Chondrocyte (in vitro differentiated cells): ENCODE results near the gene ADGRG1. TPM values are rescaled to one million over a fixed set of nuclear protein-coding genes. Genes with fewer than 3 reads are reported as not detected.

Source experiments
- DNase-seq: peaks from one replicate; pipeline ENCODE4 v3.0.0; 2021; ENCODE audit warnings: mixed read lengths, low spot score
- H3K27ac Mint-ChIP-seq: one replicate; pipeline ENCODE4 v1.8.0; 2021; ENCODE audit warnings: mild to moderate bottlenecking, moderate library complexity, mixed read lengths; ENCODE audit not compliant: unreplicated experiment
- H3K27me3 Mint-ChIP-seq: 2 replicates; pipeline ENCODE4 v1.8.0; 2021; ENCODE audit warnings: low read depth, mixed read lengths
- H3K36me3 Mint-ChIP-seq: 2 replicates; pipeline ENCODE4 v1.8.0; 2021; ENCODE audit warnings: low read depth, mixed read lengths
- H3K4me1 Mint-ChIP-seq: 2 replicates; pipeline ENCODE4 v1.8.0; 2021; ENCODE audit warnings: low read depth, mild to moderate bottlenecking, mixed read lengths
- H3K4me3 Mint-ChIP-seq: one replicate; pipeline ENCODE4 v1.8.0; 2021; ENCODE audit warnings: mild to moderate bottlenecking, moderate library complexity, mixed read lengths; ENCODE audit not compliant: unreplicated experiment
- H3K9me3 Mint-ChIP-seq: 2 replicates; pipeline ENCODE4 v1.8.0; 2021; ENCODE audit warnings: low read depth, mixed read lengths
- CTCF ChIP-seq: fragments of 200-600 bp; sonication (generic); IDR thresholded peaks from 2 replicates; pipeline ENCODE4 v1.5.0; 2021; ENCODE audit warnings: antibody characterized with exemption, mild to moderate bottlenecking, moderate library complexity
- total RNA-seq: library from RNA; stranded (reverse); gene quantifications from 3 replicates; pipeline ENCODE4 v1.2.1, GENCODE V29; 2021

Gene ADGRG1
- total RNA-seq, 1 donor from 2014 or later: 57.8 TPM

GRCh38 chr16:57667048-57667525 lies 38.7 kb downstream of the ADGRG1 start:
- H3K36me3 Mint-ChIP-seq: peaks cover 8% of the 10 kb centered on the region
- no peak for TF ChIP-seq CTCF
- H3K4me1 Mint-ChIP-seq: no peaks in the 10 kb centered on the region
- no peaks in the 10 kb centered on the region for H3K9me3 Mint-ChIP-seq
- peaks cover 3% of the 10 kb centered on the region for H3K27me3 Mint-ChIP-seq
- H3K4me3 Mint-ChIP-seq: no peak overlapping the region
- no peak overlapping the region for H3K27ac Mint-ChIP-seq
- peak; percentile 68 for DNase-seq

- no peak overlapping the region for H3K4me3 Mint-ChIP-seq
- DNase-seq: peak; percentile 81
- peaks cover 6% of the 10 kb centered on the region for H3K36me3 Mint-ChIP-seq
- peaks cover 3% of the 10 kb centered on the region for H3K27me3 Mint-ChIP-seq
- no peak overlapping the region for H3K27ac Mint-ChIP-seq
- no peaks in the 10 kb centered on the region for H3K4me1 Mint-ChIP-seq
- peak; percentile 46 for TF ChIP-seq CTCF
- H3K9me3 Mint-ChIP-seq: no peaks in the 10 kb centered on the region
Observed at GRCh38 chr16:57667526-57668262, 39.3 kb downstream of the ADGRG1 start.

- no peak within 1 kb of the TSS for H3K27ac Mint-ChIP-seq
- TF ChIP-seq CTCF: no peak
- peaks cover 7% of the 10 kb centered on the region for H3K27me3 Mint-ChIP-seq
- H3K36me3 Mint-ChIP-seq: peaks cover 6% of the 10 kb centered on the region
- H3K4me1 Mint-ChIP-seq: no peaks in the 10 kb centered on the region
- no peak within 1 kb of the TSS for H3K4me3 Mint-ChIP-seq
- DNase-seq: peak; percentile 88
- H3K9me3 Mint-ChIP-seq: no peaks in the 10 kb centered on the region
Observed at GRCh38 chr16:57668263-57668571, 39.8 kb downstream of the ADGRG1 start, which contains the start of gene ADGRG3. ADGRG3 (plus strand) TSS chr16:57668306; CDS start chr16:57668348, 42 bp downstream.

GRCh38 chr16:57668630-57669475 lies 40.4 kb downstream of the ADGRG1 start:
- peaks cover 6% of the 10 kb centered on the region for H3K36me3 Mint-ChIP-seq
- H3K27me3 Mint-ChIP-seq: peaks cover 14% of the 10 kb centered on the region
- DNase-seq: peak; percentile 68
- H3K4me1 Mint-ChIP-seq: no peaks in the 10 kb centered on the region
- no peaks in the 10 kb centered on the region for H3K9me3 Mint-ChIP-seq
- no peak overlapping the region for H3K27ac Mint-ChIP-seq
- TF ChIP-seq CTCF: no peak
- H3K4me3 Mint-ChIP-seq: no peak overlapping the region

- no peaks in the 10 kb centered on the region for H3K9me3 Mint-ChIP-seq
Observed at GRCh38 chr16:57669476-57670162, 41.2 kb downstream of the ADGRG1 start.

More at GRCh38 chr16:57669476-57670162, 41.2 kb downstream of the ADGRG1 start:
- Mint-ChIP-seq H3K36me3 (peaks cover 3% of the 10 kb centered on the region), H3K4me3 (no peak overlapping the region), H3K4me1 (no peaks in the 10 kb centered on the region), H3K27ac (no peak overlapping the region), H3K27me3 (peaks cover 17% of the 10 kb centered on the region)
- no peak for TF ChIP-seq CTCF
- no peak for DNase-seq
